Anterior cingulate cortex (tissue), 58 donors: Measurements from ENCODE around the gene HTRA1.

Experiments
- DNase-seq, 58 donors: peaks; one replicate each; lab custom pipeline; 2025; lab: John Stamatoyannopoulos, UW

The HTRA1 gene

GRCh38 chr10:122492006-122492405 is 30.7 kb downstream of the HTRA1 start:
- no peak for DNase-seq

DNA sequence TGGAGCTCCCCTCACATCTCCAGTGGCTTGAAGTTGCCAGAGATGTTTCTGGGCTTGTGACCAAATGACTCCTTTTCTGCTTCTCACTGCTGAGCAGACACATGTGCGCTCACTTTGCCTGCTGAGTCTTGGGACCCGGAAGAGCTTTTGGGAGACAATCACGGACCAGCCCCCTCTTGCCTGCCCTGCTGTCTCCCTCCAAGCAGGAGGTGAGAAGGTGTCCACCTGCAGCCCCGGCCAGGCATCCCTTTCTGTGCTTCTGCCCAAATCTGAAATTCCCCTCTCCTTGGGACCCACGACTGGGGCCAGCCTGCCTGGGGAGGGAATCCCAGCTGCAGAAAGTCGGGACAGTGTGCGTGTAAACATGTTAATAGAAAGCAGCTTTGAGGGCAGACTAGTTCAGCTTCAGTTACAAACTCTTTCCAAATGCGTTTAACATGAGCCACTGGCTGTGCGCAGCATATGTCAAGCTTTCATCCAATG is 31.7 kb downstream of the HTRA1 start:
- no peak for DNase-seq

GRCh38 chr10:122493761-122494160 is 32.4 kb downstream of the HTRA1 start:
- no peak for DNase-seq

GRCh38 chr10:122494173-122494820 is 32.9 kb downstream of the HTRA1 start:
- DNase-seq = no peak

GRCh38 chr10:122494833-122495232 is 33.5 kb downstream of the HTRA1 start:
- DNase-seq = peak in 9 of 58 donors; percentile 26 to 80 (median 43)

- peak in 3 of 58 donors; percentile 19 to 29 (median 24) for DNase-seq
These were observed 34.3 kb downstream of the HTRA1 start for GRCh38 chr10:122495406-122496340.

GRCh38 chr10:122497241-122497640 is 35.9 kb downstream of the HTRA1 start:
- DNase-seq = no peak

GRCh38 chr10:122498521-122498920 is 37.2 kb downstream of the HTRA1 start:
- DNase-seq = peak in 16 of 58 donors; percentile 21 to 58 (median 42)

DNA sequence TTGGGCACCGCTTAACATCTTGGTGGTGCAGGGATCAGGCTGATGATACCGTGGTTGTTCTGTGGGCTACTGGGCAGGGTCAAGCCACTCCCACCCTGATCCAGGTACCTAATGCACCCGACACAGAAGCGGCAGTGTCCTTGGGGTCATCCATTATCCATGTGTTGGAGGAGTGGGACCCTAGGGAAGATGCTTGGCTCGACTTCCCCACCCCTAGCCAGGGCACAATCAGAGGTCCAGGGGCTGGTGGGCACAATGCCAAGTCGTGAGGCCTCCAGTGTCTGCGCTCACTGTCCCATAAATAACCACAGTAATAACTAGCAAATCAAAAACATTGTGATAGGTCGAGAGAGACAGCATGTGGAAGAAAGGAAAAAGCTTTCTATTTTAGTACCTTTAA is 37.7 kb downstream of the HTRA1 start:
- DNase-seq = peak in 2 of 58 donors; percentile 13 to 33

- peak in 21 of 58 donors; percentile 26 to 62 (median 41) for DNase-seq
These were observed 38.2 kb downstream of the HTRA1 start for GRCh38 chr10:122499491-122499941.

DNA sequence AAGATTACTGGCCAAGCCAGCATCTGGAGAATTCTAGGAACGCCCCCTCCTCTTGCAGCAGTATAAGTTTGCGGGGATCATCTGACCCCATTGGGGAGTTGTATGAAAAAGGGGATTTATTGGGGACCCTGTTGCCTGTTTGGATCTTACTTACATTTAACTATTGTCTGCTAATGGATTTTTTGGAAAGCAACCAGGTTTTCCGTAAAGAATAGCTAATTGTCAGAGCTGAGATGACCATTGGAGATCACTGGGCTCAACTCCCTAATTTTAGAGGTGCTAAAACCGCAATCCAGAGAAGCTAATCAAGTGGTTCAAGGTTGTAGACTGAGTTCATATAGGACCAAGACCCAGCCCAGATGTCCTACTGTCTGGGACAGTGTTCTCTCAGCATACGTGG is 38.8 kb downstream of the HTRA1 start:
- no peak for DNase-seq

DNA sequence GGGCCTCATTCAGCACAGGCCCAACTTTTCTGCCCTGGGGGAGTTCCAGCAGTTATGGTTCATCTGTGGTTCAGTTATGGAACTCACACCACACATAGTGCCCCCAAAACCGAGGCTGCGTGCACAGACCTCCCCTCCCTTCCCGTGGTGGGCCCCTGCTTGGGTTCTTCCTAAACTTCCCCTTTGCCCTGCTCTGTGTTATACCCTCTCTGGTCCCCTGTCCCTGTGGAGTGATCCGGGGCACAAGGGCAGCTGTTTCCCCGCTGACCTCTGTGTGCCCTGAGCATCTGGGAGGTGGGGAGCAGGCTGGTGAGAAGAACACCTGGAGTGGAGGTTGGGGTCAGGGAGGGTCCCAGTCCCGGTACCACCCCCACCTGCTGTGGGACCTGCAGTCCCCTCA is 39.4 kb downstream of the HTRA1 start:
- DNase-seq = no peak

DNA sequence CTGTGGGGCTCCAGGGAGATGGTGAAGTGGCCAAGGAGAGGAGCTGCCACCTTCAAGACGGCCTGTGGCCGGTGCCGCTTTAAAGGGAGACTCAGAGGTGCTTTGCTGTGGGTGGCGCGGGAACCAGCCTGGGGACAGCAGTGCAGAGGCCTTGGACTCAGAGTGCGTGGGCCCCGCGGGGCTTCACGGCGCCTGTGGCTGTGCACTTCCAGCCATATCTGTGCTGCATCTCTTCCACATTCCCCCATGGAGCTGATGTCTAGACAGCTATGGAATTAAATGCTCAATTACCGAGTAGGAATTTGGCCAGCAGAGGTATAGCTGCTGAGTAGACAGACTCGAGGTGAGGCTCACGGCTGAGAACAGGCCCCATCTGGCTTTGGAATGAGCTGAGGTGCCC is 41.7 kb downstream of the HTRA1 start:
- no peak for DNase-seq

- DNase-seq = peak in 1 of 58 donors; percentile 40
These were observed 42.7 kb downstream of the HTRA1 start for GRCh38 chr10:122503886-122504609.

GRCh38 chr10:122504610-122504950 is 43.2 kb downstream of the HTRA1 start:
- DNase-seq = peak in 57 of 58 donors; percentile 28 to 95 (median 87)

GRCh38 chr10:122505011-122505410 is 43.7 kb downstream of the HTRA1 start:
- DNase-seq = no peak

DNA sequence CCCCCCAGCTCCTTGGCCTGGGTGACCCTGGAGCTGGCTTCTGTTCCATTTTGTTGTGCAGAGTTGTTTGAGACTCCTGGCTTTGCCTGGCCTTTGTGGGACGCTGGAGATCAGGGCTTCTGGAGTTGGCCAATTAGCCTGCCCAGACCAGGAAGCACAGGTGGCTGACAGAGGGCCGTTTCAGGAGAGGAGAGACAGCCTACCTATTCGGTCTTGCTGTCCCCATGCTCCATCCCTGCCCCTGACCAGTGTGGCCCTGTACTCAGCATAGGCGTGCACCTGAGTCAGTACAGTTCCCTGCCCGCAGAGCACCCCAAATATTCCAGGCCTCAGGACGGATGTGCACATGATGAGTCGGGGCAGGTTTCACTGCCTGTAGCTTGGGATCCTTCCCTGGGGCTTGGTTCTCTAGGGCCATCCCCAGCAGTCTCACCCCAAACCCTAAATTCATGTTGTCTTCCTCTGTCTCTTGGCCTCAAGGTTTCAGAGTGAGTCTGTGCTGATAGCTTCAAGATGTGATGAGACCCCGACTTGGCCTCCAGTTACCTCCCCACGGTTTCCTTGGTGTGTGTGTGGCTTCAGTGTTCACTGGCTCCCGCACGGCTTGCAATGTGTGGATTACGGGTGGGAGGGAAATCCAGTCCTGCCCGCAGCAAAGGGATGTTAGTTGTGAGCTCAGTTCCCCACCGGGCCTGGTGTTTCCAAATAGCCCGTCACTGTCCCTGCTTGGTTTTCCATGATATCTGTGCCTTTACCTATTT is 44.7 kb downstream of the HTRA1 start:
- DNase-seq = no peak

DNA sequence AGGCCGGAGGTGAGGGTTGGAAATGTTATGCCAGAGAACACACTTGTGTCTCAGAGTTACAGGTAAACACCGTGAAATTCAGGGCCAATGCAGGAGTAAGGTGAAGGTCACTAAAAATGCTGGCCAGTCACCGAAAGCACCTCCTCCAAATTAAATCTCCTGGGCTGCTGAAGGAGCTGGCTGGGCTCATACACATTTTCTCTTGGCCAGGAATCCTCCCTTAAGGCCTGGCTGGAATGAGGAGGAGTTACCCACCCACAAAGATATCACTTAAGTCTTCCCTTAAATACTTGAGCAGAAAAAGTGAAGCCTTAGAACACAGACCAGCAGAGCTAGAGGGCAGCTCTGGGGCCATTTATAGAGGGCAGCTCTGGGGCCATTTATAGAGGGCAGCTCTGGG is 46.3 kb downstream of the HTRA1 start:
- no peak for DNase-seq

- DNase-seq = no peak
These were observed 46.7 kb downstream of the HTRA1 start for GRCh38 chr10:122508021-122508420.

DNA sequence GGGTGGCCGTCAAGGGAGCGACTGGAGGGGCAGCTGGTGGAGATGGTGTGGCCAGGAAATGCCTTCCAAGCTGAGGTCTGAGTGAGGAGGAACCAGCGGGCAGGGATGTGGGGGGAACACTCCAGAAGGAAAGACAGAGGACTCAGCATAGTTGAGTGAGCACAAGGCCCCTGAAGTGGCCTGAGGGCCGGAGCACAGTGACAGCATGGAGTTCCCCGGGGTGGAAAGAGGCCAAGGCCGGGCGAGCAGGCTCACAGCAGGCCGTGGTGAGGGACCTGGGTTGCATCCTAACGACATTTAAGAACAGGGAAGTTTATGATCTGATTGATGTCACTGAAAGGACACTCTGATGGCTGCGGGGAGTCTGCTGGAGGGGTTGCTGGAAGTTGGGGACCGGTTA is 48.0 kb downstream of the HTRA1 start:
- no peak for DNase-seq
